IPS DF 4.7 (cell line): ENCODE data around the gene ZNF775.

ENCODE experiments used
- DNase-seq: peaks from one replicate; pipeline ENCODE4 v3.0.0-alpha.2; 2013; ENCODE audit warnings: low spot score; ENCODE audit errors: extremely low read depth

Gene ZNF775

GRCh38 chr7:150378853-150379440 is at the start of gene ZNF775:
ZNF775 (plus strand) TSS chr7:150379330; CDS start chr7:150388471, 9,141 bp downstream.
- no peak for DNase-seq

DNA sequence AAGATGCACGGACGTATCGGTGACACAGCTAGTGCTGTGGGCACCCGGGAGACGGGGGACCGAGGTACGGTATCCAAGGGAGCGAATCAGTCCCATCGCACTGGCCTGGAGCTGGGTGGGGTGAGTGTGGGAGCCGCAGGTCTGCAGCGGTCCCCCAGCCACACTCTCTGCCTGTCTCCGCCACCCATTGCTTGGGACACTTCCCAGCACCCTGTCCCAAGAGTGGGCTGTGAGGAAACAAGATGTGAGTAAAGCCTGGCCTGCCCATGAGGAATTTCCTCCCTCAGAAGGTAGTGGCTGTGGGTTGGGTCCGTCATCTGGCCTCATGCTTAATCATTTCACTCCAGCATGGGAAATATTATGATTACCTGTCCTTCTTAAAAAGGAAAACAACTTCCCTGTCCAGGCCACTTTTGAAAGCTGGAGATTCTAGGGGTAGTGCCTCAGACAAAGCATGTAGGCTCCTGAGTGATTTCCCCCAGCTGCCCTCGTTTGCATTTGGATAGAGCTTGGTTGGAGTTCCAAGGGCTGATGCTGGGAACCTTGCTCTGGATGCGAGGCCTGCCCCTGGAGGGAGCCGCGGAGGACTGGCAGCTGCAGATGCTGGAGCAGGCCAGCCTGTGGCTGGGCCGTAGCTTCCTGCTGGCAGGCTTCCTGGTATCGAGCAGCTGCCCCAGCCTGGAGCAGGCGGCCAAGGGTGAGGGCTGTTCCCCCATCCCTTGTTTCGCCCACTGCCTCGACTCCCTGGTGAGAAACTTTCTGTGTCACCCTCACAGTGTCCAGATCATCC is 49.6 kb upstream of the ZNF775 start:
- DNase-seq, result no peak

GRCh38 chr7:150330211-150330885 is 48.8 kb upstream of the ZNF775 start:
- no peak for DNase-seq

DNA sequence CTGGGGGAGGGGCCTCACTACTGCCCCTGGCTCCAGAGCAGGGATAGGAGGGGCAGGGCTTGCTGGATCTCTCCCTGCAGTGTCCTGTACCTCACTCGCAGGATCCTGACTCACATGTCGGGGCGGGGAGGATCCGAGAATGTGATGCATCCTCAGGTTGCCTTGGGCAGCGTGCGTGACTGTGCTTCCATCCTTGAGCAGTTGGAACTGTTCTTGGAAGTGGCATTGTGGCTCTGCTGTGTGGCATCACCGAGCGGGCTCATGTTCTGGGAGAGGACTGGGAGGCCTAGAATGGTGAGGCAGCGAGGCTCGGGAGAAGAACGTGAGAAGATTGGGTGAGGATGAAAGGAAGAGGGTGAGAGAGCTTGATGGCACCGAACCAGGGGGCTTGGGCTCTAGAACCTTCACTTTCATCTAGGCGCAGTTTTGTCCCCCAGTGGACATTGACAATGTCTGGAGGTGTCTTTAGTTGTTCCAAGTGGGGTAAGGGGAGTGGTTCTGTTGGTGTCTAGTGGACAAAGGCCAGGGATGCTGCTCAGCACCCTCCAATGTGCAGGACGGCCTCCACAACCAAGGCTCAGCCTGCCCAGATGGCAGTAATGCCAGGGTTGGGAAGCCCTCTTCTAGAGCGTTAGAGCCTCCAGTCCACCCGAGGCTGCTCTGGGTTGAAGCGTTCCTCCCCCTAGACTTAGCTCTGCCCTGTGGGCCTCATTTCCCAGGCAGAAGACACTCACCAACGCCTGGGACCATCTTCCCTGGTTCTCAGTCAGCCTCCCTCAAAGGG is 46.1 kb upstream of the ZNF775 start:
- no peak for DNase-seq

GRCh38 chr7:150333659-150334058 is 45.5 kb upstream of the ZNF775 start:
- DNase-seq, result no peak

DNA sequence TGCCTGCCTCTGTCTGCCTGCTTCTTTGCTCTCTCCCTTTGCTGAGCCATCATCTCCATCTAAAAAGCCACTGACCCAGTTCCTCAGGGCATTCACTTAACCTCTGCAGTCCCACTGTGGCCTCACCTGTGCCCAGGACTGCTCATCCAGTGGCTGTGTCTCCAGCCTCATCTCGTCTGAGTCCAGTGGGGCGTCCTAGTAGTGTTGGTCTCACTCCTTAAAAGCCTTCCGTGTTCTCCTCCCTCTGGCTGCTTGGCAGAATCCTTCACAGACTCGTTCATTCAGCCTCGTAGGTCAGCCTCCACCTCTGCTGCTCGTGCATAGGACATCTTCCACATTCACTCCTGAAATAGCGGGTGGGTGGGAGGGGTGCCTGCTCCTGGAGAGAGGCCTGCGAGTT is 45.0 kb upstream of the ZNF775 start:
- DNase-seq, result no peak

DNA sequence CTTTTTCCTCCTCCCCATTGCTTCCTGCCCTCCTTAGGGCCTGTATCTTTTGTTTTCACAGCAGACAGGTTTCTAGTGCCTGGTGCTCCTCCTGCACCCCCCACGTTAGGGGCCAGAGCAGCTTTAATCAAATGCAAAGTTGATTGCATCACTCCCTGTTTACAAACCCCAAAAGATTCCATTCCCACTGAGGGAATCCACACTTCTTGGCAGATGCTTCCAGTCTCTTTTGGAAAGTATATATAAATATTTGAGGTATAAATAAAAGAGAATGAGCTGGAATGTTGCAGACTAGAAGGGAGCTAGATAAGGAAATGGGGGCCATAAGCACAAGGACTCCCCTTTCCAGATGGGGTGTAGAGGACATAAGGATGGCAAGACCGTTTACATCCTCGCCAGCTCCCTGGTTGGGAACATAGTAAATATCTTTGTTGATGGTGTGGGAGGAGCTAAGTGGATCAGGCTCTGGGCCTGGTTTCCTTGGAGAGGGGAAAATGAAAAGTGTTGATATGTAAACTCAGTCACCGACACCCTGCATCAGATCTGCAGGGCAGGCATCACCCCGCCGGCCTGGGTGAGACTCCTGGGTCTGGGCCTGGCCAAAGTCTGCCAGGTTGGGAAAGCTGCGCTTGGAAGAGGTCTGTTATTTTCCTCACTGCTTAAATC is 43.9 kb upstream of the ZNF775 start:
- DNase-seq, result no peak

DNA sequence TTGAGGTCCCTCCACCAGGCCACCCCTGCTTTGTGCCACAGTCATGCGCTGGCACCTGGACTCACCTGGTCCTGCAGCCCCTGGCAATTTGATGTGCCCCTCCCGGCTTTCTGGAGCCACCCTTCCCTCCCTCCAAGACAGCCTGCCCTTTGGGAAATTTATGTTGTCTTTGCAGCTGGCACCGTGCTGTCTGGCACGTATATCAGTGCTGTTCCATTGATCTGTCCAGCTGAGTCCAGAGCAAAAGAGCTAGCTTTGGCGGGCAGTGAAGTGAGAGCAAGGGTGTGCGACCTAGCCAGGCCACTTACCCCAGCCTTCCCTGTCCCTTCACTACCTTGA is 43.4 kb upstream of the ZNF775 start:
- no peak for DNase-seq

- no peak for DNase-seq
Observed at GRCh38 chr7:150336746-150337145, 42.4 kb upstream of the ZNF775 start.

- no peak for DNase-seq
Observed at GRCh38 chr7:150337179-150337578, 42.0 kb upstream of the ZNF775 start.

- DNase-seq, result no peak
Observed at GRCh38 chr7:150337659-150338081, 41.5 kb upstream of the ZNF775 start.

- no peak for DNase-seq
Observed at GRCh38 chr7:150338166-150338829, 40.8 kb upstream of the ZNF775 start.

DNA sequence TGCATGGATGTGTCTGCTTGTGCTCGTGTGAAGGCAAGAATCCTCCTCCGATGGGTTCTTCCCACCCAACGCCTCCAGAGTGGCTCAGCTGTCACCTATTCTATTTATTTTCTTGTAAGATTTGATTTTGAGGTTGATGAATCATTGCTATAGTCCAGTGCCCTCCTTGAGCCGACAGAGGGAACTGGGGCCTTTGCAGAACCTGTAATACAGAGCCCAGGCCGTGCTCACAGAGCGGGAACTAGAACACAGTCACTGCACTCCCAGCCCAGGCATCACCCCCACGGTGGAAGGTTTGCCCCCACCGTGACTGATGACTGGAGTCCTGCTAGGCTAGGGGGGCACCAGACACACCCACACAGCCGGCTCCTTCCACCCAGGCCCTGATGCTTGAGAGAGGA is 39.7 kb upstream of the ZNF775 start:
- no peak for DNase-seq

GRCh38 chr7:150340024-150340749 is 38.9 kb upstream of the ZNF775 start:
- no peak for DNase-seq

DNA sequence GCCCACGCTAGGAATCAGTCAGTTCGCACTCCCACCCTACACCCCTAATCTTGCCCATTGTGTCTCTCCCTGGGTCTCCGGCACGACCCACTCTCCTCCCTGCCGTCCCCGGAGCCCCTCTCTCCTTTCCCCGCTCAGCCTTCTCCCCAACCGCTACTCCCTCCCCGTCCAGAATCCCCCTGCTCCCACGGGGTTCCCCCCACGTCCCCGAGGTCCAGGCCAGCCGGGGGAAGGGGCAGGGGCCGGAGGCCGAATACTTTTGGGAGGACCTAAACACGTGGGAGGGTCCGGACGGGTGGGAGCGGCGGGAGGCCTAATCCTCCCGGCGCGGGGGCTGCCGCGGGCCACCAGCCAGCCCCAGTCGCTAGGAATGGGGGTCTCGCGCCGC is 38.3 kb upstream of the ZNF775 start:
- no peak for DNase-seq

DNA sequence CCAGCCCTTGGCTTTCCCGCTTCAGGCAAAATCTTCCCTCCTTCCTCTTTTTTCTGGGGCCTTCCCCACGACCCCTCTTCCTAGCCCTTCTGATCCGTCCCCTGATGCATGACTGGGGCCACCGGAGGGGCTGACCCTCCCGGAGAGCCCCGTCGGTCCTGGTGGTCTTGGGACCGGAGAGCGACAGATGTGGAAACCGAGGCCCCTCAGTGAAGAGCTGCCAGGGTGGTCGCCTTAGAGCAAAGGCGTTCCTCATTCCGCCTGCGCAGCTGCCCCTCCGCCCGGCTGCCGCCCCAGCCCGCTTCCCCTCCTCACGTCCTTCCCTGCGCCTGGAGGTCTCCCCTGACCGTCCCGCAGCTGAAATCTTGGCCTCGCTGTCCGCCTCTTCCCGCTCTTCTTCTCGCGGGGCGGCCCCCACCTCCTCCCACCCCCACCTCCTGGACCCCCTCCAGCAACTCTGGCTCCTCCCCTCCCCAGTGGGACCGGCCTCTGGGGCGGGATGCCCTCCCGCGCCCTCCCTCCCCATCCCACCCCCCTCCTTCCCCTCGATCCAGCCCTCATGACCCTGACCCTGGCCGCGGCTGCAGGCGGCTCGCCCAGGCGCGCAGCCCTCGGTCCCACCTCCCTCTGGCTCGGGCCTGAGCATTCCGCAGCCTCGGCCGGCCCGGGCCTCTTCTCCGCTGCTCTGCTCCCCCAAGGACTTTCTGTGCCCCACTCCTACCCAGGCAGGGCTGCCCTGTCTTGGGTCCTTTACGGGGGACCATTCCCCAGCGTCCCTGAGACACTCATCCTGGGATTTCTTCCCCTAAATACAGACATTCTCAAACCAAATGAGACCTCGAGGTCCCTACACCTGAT is 37.6 kb upstream of the ZNF775 start, which contains the start of gene RARRES2:
Gene RARRES2, minus strand, starts transcription at position 367 of the 858 bp plus-strand sequence. CDS start 1,020 bp downstream, outside the sequence.
- DNase-seq, result no peak

GRCh38 chr7:150342121-150342408 is 37.1 kb upstream of the ZNF775 start:
- DNase-seq, result no peak

DNA sequence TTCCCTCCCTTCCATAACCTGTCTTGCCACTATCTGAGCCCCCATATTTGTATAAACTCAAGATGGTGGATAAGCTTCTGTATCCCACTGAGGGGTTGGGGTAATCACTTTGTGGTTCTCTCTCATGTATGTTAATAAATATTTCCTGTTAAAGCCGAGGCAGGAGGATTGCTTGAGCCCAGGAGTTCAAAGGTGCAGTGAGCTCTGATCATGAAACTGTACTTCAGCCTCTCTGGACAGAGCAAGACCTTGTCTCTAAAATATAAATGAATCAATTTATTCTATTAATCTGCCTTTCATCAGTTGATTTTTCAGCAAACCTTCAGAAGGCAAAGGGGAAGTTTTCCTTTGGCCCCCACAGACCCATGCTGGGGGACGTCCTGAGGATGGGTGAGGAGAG is 35.9 kb upstream of the ZNF775 start:
- no peak for DNase-seq

DNA sequence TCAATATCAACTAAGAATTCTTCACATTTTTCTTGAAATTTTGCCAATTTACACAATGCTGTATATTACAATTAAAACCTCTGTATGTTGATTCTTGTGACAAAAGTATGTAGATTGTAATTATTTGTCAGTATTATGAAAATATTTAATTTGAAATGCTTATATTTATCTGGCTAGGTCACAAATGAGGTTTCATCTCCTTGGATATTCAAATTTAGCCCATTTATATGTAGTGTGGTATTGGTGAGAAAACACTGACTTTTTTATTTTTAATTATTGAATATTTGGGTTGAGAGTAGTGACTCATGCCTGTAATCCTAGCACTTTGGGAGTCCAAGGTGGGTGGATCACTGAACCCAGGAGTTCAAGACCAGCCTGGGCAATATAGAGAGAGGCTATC is 34.8 kb upstream of the ZNF775 start:
- DNase-seq, result no peak
